ENCODE data around the gene ZGPAT.

DNA sequence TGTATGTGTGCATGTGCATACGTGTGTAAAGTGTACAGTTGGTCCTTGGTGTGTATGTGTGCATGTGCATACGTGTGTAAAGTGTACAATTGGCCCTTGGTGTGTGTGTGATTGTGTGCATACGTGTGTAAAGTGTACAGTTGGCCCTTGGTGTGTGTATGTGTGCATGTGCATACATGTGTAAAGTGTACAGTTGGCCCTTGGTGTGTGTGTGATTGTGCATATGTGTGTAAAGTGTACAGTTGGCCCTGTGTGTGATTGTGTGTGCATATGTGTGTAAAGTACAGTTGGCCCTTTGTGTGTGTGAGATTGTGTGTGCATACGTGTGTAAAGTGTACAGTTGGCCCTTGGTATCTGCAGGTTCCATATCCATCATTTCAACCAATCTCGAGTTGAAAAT lies 23.6 kb downstream of the ZGPAT start:
- TF ChIP-seq, protein P1, sequence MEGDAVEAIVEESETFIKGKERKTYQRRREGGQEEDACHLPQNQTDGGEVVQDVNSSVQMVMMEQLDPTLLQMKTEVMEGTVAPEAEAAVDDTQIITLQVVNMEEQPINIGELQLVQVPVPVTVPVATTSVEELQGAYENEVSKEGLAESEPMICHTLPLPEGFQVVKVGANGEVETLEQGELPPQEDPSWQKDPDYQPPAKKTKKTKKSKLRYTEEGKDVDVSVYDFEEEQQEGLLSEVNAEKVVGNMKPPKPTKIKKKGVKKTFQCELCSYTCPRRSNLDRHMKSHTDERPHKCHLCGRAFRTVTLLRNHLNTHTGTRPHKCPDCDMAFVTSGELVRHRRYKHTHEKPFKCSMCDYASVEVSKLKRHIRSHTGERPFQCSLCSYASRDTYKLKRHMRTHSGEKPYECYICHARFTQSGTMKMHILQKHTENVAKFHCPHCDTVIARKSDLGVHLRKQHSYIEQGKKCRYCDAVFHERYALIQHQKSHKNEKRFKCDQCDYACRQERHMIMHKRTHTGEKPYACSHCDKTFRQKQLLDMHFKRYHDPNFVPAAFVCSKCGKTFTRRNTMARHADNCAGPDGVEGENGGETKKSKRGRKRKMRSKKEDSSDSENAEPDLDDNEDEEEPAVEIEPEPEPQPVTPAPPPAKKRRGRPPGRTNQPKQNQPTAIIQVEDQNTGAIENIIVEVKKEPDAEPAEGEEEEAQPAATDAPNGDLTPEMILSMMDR (IDR thresholded peaks at IDR 0.05; ENCODE audit: low read depth, low read length), result no peak
- no peak for TF ChIP-seq EZH2phosphoT487 (IDR thresholded peaks at IDR 0.05; ENCODE audit: low read depth)
